Measurements from ENCODE around the gene CCR5AS.
"Not testable (repeated sequence)": the region's sequence is repeated elsewhere in the genome, so short reads cannot be mapped to it uniquely, and the experiment has no call there.

The CCR5AS gene

DNA sequence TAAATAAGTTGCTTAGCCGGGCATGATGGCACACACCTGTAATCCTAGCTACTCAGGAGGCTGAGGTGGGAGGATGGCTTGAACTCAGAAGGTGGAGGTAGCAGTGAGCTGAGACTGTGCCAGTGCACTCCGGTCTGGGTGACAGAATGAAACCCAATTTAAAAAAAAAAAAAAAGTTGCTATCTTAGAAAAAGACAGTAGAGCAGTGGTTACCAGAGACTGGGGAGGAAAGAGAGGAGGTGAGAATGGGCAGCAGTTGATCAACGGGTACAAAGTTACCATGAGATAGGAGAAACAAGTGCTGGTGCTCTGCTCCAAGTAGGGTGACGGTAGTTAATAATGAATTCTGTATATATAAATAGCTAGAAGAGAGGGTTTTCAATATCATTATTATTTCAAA lies 53.8 kb downstream of the CCR5AS start:
- DNase-seq: no peak

DNA sequence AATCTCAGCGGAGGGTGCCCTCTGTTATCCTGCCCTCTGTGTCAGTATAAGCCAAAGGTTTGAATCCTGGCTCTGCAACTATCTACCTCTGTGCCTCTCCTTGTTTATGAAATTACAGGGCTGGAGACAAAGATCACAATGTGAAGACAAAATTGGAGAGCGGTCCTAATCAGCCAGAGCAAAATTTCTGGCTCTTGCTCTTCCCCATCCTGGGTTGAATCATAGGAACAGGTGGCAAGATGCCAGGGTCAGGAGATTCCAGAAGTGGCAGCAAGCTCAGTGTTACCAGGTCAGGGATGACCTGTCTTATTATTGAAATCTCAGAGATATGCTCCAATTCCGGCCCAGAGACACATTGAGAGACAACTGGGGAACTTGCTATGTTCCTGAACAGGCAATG lies 55.2 kb downstream of the CCR5AS start:
- no peak for DNase-seq

DNA sequence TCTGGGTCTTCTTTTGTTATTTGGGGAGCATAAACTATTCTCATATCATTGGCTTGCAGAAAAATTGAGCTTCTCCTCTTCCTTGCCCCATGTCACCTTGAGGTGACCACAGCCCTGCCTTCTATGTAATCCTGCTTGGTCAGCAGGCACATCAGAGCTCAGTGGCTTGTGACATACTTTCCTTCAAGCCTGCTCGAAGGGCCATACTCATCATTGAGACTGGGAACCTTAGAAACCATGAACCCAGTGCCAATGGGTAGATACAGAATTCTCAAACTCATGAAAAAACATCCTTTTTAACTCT lies 56.7 kb downstream of the CCR5AS start:
- DNase-seq: no peak

DNA sequence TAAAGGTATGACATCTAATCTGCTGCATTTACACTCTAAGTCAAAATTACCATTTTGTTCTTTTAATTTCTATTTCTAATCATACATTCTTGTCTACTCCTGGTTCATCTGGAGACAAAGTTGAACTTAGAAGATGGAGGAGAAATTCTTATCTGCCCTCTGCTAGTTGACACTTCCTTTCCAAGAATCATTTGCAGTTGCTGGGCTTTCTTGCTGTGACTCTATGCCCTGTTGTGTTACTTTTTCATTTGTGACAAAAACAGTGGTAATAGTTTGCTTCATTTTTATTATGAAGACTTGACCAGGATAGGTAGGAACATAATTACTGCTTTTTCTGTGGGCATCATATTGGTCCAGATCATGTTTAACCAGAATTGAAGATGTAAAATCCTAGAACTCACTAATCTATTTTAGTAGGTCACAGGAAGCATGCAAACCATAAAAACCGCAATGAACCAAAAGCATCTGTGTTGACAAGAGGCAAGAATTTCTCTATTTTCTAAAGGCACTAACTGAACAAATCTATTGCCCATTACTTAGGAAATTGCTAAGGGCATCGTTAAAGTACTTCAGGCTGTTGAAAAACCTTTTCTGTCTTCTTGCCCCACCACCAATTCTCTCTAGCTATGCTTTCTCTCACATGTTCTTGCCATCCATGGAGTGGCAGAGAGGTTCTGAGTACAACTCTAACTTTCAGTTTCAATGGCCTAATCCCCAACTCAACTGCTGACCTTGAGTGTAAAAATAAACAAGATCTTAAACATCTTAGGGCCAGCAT lies 57.2 kb downstream of the CCR5AS start:
- no peak for DNase-seq

DNA sequence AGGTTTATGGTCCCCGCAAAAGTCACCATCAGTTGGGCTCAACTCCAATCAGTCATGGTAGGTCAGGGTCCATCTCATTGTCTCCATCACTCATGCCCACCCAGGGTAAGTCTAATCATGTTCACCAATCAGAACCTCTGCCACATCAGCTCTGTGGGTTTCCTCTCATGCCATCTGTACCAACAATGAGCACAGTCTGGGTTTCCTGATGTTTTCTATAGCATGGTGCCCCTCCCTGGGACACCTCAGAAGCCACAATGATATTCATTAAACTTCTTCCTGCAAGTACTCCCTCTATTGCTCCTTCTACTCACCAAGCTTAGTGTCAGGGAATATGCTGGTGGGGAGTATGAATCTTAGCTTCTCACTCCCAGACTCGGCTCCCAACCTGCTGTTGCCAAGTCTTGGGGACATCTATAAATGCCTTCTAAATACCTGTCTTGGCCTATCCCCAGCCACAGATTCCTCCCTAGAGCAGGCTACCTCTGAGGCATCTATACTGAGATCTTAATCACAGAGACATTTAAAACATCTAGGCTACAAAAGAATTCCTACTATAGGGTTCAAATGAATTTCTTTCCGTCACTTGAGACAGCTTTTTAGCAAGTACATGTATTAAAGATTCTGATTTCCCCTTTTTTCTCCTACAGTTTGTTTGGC lies 57.9 kb downstream of the CCR5AS start:
- no peak for DNase-seq

DNA sequence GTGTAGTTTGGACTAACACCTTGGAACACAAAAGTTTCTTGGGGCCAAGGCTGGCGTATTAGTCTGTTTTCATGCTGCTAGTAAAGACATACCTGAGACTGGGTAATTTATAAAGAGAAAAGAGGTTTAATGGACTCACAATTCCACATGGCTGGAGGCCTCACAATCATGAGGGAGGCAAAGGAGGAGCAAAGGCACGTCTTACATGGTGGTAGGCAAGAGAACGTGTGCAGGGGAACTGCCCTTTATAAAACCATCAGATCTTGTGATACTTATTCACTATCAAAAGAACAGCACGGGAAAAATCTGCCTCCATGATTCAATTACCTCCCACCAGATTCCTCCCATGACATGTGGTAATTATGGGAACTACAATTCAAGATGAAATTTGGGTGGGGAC lies 62.4 kb downstream of the CCR5AS start:
- DNase-seq: no peak

DNA sequence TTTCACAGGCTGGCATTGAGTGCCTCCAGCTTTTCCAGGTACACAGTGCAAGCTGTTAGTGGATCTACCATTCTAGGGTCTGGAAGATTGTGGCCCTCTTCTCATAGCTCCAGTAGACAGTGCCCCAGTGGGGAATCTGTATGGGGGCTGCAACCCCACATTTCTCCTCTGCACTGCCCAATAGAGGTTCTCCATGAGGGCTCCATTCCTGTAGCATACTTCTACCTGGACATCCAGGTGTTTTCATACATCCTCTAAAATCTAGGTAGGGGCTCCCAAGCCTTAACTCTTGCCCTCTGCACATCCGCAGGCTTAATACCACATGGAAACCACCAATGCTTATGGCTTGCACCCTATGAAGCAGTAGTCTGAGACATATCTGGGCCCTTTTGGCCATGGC lies 68.0 kb downstream of the CCR5AS start:
- no peak for DNase-seq

DNA sequence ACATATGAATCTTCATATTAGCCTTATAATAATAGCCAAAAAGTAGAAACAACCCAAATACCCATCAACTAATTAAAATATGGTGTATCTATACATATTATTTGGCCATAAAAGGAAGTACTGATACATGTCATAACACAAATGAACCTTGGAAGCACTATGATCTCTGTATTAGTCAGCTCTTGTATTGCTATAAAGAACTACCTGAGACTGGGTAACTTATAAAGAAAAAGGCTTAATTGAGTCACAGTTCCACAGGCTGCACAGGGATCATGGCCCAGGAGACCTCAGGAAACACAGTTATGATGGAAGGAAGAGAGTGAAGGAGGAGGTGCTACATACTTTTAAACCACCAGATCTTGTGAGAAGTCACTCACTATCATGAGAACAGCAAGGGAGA lies 69.0 kb downstream of the CCR5AS start:
- no peak for DNase-seq

DNA sequence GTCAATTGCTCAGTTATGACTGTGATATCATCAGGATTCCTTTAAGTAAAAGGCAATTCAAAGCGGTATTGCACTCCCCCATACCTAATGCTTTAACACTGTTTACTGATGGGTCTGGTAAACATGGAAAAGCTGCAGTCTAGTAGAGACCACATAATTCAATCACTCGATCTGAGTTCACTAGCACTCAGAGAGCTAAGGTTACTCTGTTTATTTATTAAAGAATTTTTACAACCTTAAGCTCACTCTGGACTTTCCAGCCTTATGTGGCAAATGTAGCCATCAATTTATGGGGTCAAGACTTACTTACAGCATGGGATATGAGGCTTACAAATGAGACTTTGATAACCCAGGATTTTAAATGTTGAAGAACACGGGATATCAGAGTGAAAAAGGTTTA lies 71.3 kb downstream of the CCR5AS start:
- DNase-seq: no peak

DNA sequence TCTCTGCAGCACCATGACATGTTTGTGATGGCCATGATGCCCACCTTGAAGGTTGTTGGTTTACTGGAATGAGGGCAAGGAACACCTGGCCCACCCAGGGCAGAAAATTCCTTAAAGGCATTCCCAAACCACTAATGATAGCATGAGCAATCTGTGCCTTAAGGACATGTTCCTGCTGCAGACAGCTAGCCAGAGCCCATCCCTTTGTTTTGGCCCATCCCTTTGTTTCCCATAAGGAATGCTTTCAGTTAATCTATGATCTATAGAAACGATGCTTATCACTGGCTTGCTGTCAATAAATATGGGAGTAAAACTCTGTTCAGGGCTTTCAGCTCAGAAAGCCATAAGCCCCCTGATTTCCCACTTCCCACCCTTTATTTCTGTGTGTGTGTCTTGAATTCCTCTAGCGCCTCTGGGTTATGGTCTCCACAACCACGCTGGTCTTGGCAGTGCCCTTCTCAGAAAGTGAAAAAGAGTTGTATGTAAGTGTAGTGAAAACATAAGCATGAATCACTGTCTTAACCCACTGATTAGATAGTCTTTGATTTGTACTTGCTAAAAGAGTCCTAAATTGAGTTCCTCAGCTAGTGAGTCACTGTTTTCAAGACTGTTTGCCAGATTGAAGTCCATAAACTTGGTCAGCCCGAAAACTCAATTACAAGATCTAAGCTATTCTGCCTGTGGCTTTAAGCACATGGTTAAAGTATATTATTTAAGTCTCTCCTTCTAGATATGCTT lies 72.0 kb downstream of the CCR5AS start:
- DNase-seq: no peak

DNA sequence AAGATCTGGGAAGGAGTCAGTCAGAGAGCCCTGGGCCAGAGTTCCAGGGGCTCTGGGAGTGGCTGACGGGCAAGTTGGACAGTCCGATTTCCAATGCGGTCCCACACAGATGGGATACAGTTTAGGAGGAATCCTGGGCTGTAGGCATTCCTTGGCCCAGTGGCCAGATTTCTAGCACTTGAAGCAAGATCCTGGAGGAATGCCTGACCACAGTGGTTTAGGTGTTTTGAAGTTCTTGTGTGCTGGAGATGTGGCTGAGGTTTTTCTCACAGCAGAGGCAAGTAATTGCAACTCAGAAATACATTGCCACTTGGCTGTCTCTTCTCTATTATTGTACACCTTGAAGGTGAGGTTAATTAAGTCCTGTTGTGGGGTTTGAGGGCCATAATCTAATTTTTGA lies 76.2 kb downstream of the CCR5AS start:
- DNase-seq: not testable (repeated sequence)

DNA sequence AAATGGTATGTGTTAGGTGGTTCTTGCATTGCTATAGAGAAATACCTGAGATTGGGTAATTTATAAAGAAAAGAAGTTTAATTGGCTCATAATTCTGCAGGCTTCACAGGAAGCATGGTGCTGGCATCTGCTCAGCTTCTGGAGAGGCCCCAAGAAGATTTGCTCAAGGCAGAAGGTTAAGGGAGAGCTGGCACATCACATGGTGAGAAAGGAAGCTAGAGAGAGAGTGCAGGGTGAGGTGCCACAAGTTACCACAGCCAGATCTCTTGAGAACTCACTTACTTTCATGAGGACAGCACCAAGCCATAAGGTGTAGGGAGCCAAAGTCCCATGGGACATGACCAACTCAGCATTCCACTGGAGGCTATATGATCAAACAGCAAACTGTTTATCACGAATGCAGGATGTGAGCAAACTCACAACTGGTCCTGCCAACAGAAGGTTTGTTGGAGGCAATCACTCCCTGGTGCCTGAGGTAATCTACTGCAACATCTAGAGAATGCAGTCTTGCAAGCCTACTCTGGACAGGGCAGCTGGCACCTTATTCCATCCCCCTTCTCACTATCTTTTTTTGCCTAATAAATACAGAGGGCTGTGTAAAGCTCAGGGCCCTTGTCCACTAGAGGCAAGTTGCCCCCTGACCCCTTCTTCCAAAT lies 81.1 kb downstream of the CCR5AS start:
- DNase-seq: no peak

DNA sequence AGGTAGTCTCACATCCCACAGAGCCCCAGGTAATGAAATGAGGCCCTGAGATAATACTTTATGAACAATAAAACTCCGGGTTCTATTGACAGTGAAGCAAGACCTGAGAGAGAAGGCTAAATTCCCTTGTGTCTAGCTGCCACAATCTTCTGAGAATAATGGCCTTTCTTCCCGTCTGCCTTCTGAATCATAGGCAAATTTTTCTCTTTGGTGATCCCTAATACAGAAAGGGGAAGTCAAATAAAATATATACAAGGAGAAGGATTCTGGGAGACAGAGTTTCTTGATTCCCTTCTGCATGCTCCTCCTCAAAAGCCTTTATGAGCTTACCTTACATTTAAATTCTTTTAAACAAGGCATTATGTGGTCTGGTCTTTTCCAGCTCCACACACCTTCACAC lies 82.8 kb downstream of the CCR5AS start:
- DNase-seq: no peak

DNA sequence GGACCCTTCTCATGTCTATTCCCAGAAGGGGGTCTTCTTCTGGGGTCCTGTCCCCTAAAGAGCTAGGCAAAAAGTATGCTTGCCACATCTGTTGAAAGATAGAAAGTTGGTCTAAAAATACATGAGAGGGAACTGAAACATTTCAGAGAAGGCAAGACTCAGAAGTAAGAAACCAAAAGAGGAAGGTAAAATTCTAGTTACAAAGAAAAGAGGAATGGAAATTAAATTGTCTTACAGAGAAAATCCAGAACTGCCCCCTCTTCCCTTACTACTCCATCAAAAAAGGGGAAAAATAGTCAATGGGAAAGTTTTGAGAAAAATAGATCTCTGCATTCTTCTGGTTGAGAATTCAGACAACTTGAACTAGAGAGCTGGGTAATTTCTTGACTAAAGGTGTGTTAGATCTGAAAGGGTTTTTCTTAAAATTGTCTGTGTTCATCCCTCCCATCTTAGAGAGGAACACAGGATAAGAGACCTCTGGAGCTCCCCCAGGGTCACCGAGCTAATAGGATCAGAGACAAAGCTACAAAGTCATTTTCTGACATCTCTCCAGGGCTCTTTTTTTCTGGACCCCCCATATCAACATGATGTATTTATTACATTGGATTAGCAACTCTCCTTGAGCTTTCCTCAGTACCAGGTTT lies 85.3 kb downstream of the CCR5AS start:
- DNase-seq: no peak

DNA sequence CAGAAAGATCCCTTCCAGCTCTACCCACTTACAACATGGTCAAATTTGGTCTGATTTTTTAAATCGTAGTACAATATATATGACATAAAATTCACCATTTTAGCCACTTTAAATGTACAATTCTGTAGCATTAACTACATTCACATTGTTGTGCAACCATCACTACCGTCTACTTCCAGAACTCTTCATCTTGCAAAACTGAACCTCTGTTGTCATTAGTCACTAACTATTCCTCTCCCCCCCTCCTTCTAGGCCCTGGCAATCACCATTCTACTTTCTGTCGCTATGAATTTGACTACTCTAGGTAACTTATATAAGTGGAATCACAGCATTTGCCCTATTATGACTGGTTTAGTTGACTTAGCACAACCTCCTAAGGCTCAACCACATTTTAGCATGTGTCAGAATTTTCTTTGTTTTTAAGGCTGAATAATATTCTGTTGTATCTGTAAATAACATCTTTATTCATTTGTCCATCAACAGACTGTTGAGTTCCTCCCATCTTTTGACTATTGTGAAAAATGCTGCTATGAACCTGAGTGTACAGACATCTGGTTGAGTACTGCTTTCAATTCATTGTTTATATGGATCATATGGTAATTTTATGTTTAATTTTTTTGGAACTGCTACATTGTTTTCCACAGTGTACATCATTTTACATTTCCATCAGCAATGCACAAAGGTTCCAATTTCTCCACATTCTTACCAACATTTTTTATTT lies 88.5 kb downstream of the CCR5AS start:
- no peak for DNase-seq

DNA sequence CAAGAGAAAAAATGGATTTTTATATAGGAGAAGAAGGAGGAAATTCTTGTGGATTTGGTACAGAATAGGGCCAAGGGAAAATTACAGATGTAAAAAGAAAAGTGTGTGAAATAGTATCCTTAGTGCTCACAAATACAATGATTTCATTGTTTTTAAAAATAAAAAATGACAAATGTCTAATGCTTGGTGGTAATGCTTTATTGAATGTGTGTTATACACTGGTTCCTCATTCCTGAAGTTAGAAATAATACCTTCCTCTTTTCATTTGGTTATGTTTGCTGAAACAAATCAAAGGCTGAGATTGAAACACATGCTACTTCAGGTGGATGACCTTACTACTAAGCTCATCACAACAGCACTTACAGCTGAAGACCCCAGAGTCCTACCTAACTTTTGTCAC lies 90.7 kb downstream of the CCR5AS start:
- DNase-seq: no peak

DNA sequence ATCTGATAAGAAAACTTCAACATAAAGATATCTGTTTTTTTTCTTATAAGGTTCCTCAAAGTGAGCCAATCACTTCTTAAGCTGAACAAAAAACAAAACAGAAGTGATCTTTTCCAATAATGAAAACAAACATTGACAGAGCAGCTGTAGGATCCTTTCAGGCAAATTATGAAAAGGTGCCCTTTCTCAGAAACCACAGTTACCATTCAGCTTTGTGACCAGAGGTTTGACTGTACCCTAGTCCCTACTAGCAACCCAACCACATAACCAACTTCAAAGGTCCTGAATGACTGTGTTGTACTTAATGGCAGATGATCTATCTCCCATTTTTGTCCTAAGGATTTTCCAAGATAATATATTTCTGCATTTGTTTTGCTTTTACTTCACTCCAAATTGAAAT lies 92.3 kb downstream of the CCR5AS start:
- no peak for DNase-seq

Data from activated T-cell treated with anti-CD3 and anti-CD28 coated beads for 4 hours (primary cell).